Tibial nerve (tissue), 4 donors: Measurements from ENCODE around the gene ACKR2.

Experiments
- CTCF ChIP-seq, 5 experiments: fragments of 200-600 bp in 3 of 5; fragments of 450-650 bp in 2 of 5; sonication (generic) in 3 of 5; IDR thresholded peaks; one replicate each; pipeline ENCODE4 v1.5.1; 2016 to 2019; ENCODE audit warnings: antibody characterized with exemption in 5 of 5, mild to moderate bottlenecking in 3 of 5, moderate library complexity in 2 of 5
- EP300 ChIP-seq, 2 donors: sonication (generic); formaldehyde crosslinking; IDR thresholded peaks; one replicate each; pipeline ENCODE4 v1.6.1; 2017; ENCODE audit warnings: antibody characterized with exemption in 2 of 2, mild to moderate bottlenecking in 1 of 2
- POLR2A ChIP-seq, 2 donors: fragments of 450-650 bp; IDR thresholded peaks; one replicate each; pipeline ENCODE4 v1.6.1; 2017; ENCODE audit warnings: antibody characterized with exemption in 2 of 2, mild to moderate bottlenecking in 2 of 2, moderate library complexity in 2 of 2

- TF ChIP-seq CTCF (IDR thresholded peaks at IDR 0.05) (no peak), POLR2A (IDR thresholded peaks at IDR 0.05) (no peak), EP300 (IDR thresholded peaks at IDR 0.05) (no peak)
These were observed 27.2 kb downstream of the ACKR2 start for GRCh38 chr3:42836150-42837123.
